HepG2 (cell line): Measurements from ENCODE around the gene TARS3. TPM values are rescaled to one million over a fixed set of nuclear protein-coding genes. Genes with fewer than 3 reads are reported as not detected.
A peak's percentile ranks its signal among the peaks of the same experiment; 100 is the strongest.

Experiments
- AGO2 ChIP-seq: fragments of 200-400 bp; formaldehyde crosslinking; optimal IDR thresholded peaks from 2 replicates; pipeline ENCODE3; 2017; ENCODE audit warnings: mild to moderate bottlenecking, low read depth, low read length, moderate library complexity
- ATF1 ChIP-seq: IDR thresholded peaks from 2 replicates; pipeline ENCODE4 v1.6.1; 2016; ENCODE audit warnings: mild to moderate bottlenecking, control low read depth
- CCAR2 ChIP-seq: fragments of 200-400 bp; formaldehyde crosslinking; optimal IDR thresholded peaks from 2 replicates; pipeline ENCODE3; 2018; ENCODE audit warnings: low read depth, mild to moderate bottlenecking, low read length, moderate library complexity
- DBP ChIP-seq: sonication (generic); formaldehyde crosslinking; IDR thresholded peaks from 2 replicates; pipeline ENCODE4 v1.4.0; 2020; ENCODE audit warnings: missing genetic modification reagents; ENCODE audit errors: not compliant biosample characterization
- DNMT3B ChIP-seq: conservative IDR thresholded peaks from 2 replicates; pipeline ENCODE4 v1.6.1; 2016; ENCODE audit warnings: missing biosample characterization, control low read depth
- ELF4 ChIP-seq: sonication (generic); formaldehyde crosslinking; IDR thresholded peaks from 2 replicates; pipeline ENCODE4 v1.5.0; 2020; ENCODE audit warnings: missing genetic modification reagents, mild to moderate bottlenecking, moderate library complexity, borderline replicate concordance
- FOXA1 ChIP-seq, 2 experiments: fragments of 450-650 bp in 1 of 2; sonication (generic) in 1 of 2; formaldehyde crosslinking in 1 of 2; IDR thresholded peaks; 2 replicates each; pipeline versions ENCODE4 v1.4.0 to v1.6.1; 2016 to 2020; ENCODE audit warnings: missing genetic modification reagents in 1 of 2
- GTF3A ChIP-seq: sonication (generic); formaldehyde crosslinking; conservative IDR thresholded peaks from 2 replicates; pipeline ENCODE4 v1.4.0; 2020; ENCODE audit warnings: mild to moderate bottlenecking, missing genetic modification reagents
- HDAC1 ChIP-seq: sonication (generic); formaldehyde crosslinking; IDR thresholded peaks from 2 replicates; pipeline ENCODE4 v1.5.1; 2020; ENCODE audit warnings: mild to moderate bottlenecking, missing genetic modification reagents
- MLLT10 ChIP-seq: sonication (generic); formaldehyde crosslinking; IDR thresholded peaks from 2 replicates; pipeline ENCODE4 v1.4.0; 2020; ENCODE audit warnings: missing genetic modification reagents
- MLX ChIP-seq: IDR thresholded peaks from 2 replicates; pipeline ENCODE4 v1.6.1; 2016
- NR2F2 ChIP-seq: IDR thresholded peaks from 2 replicates; pipeline ENCODE4 v1.6.1; 2012; ENCODE audit warnings: low read depth, inconsistent platforms, borderline replicate concordance
- ZBTB3 ChIP-seq: sonication (generic); formaldehyde crosslinking; IDR thresholded peaks from 2 replicates; pipeline ENCODE4 v1.4.0; 2020; ENCODE audit warnings: low read depth, mild to moderate bottlenecking, moderate library complexity, missing genetic modification reagents, borderline replicate concordance
- ZBTB42 ChIP-seq: sonication (generic); formaldehyde crosslinking; IDR thresholded peaks from 2 replicates; pipeline ENCODE4 v1.5.0; 2020; ENCODE audit warnings: mild to moderate bottlenecking, missing genetic modification reagents
- ZFAT ChIP-seq: sonication (generic); formaldehyde crosslinking; conservative IDR thresholded peaks from 2 replicates; pipeline ENCODE4 v1.8.1; 2023; ENCODE audit warnings: missing genetic modification reagents, inconsistent platforms
- ZFYVE20 ChIP-seq: sonication (generic); formaldehyde crosslinking; IDR thresholded peaks from 2 replicates; pipeline ENCODE4 v1.8.0; 2023; ENCODE audit warnings: low read depth, mild to moderate bottlenecking, moderate library complexity, missing genetic modification reagents, borderline replicate concordance
- ZNF382 ChIP-seq: sonication (generic); formaldehyde crosslinking; IDR thresholded peaks from 2 replicates; pipeline ENCODE4 v1.5.0; 2020; ENCODE audit warnings: missing genetic modification reagents, mild to moderate bottlenecking, borderline replicate concordance
- ZNF432 ChIP-seq: sonication (generic); formaldehyde crosslinking; IDR thresholded peaks from 2 replicates; pipeline ENCODE4 v1.5.0; 2020; ENCODE audit warnings: missing genetic modification reagents, mild to moderate bottlenecking, borderline replicate concordance
- ZNF550 ChIP-seq: sonication (generic); formaldehyde crosslinking; IDR thresholded peaks from 2 replicates; pipeline ENCODE4 v1.4.0; 2020; ENCODE audit warnings: mild to moderate bottlenecking, missing genetic modification reagents, borderline replicate concordance
- ZNF558 ChIP-seq: sonication (generic); formaldehyde crosslinking; IDR thresholded peaks from 2 replicates; pipeline ENCODE4 v1.9.0; 2022; ENCODE audit warnings: mild to moderate bottlenecking, missing genetic modification reagents, borderline replicate concordance
- ZNF567 ChIP-seq: sonication (generic); formaldehyde crosslinking; IDR thresholded peaks from 2 replicates; pipeline ENCODE4 v1.8.1; 2023; ENCODE audit warnings: mild to moderate bottlenecking, missing genetic modification reagents, borderline replicate concordance
- ZNF737 ChIP-seq: sonication (generic); formaldehyde crosslinking; IDR thresholded peaks from 2 replicates; pipeline ENCODE4 v1.5.0; 2020; ENCODE audit warnings: missing genetic modification reagents, mild to moderate bottlenecking, borderline replicate concordance
- polyA plus RNA-seq, 8 experiments: library from polyadenylated mRNA; depleted of rRNA in 3 of 8; stranded (reverse) in 7 of 8; unstranded in 1 of 8; fragments of >200 nt; fragmentation: Illumina TruSeq in 4 of 8; extraction: Trizol in 4 of 8; gene quantifications; 2 replicates each; pipeline versions ENCODE4 v1.2.1 to v1.2.3, GENCODE V29; 2011 to 2016; ENCODE audit warnings: low read depth in 4 of 8, missing spikeins in 1 of 8, mixed read lengths in 1 of 8; ENCODE audit not compliant: insufficient read depth in 1 of 8
- total RNA-seq, 5 experiments: library from RNA; depleted of rRNA; stranded (reverse); fragments of >200 nt; fragmentation: Illumina TruSeq; extraction: Trizol; gene quantifications; 2 replicates each; pipeline ENCODE4 v1.2.3, GENCODE V29; 2016; ENCODE audit warnings: low read depth in 1 of 5
- TF ChIP-seq, protein P1 (sequence below): sonication (generic); formaldehyde crosslinking; IDR thresholded peaks from 2 replicates; pipeline ENCODE4 v1.4.0; 2020; ENCODE audit warnings: low read depth, mild to moderate bottlenecking, missing genetic modification reagents
- TF ChIP-seq, protein P2 (sequence below): fragments of 450-650 bp; IDR thresholded peaks from 2 replicates; pipeline ENCODE4 v1.6.1; 2017
- TF ChIP-seq, protein P3 (sequence below): sonication (generic); formaldehyde crosslinking; IDR thresholded peaks from 2 replicates; pipeline ENCODE4 v1.5.0; 2020; ENCODE audit warnings: missing genetic modification reagents

TARS3 gene
- total and polyA plus RNA-seq, 2 of the 13 experiments (the other 11 are each of a cell fraction or from before 2014, with no cell fraction given): 4.1 to 11.7 TPM

- TF ChIP-seq DBP (CRISPR knock-in tag) (no peak), HDAC1 (CRISPR knock-in tag) (0 out of 2 replicates have a peak, but pooled peaks have one; percentile 19), CCAR2 (no peak), ELF4 (CRISPR knock-in tag) (no peak), ZBTB3 (CRISPR knock-in tag) (no peak), ZNF382 (CRISPR knock-in tag) (no peak), AGO2 (no peak), NR2F2 (no peak), ATF1 (CRISPR knock-in tag) (no peak), ZNF567 (CRISPR knock-in tag) (no peak), ZNF737 (CRISPR knock-in tag) (no peak), FOXA1 (IDR thresholded peaks at IDR 0.05) (no peak), FOXA1 (CRISPR knock-in tag; IDR thresholded peaks at IDR 0.05) (no peak), ZNF432 (CRISPR knock-in tag) (no peak), ZFYVE20 (no peak), ZBTB42 (CRISPR knock-in tag) (no peak), GTF3A (no peak), ZNF550 (no peak), MLLT10 (CRISPR knock-in tag) (no peak), ZNF558 (peak; percentile 30; the same call in 1 of the 2 replicates), DNMT3B (CRISPR knock-in tag) (no peak), ZFAT (CRISPR knock-in tag) (no peak), MLX (CRISPR knock-in tag) (peak; percentile 89)
- TF ChIP-seq, protein P1, sequence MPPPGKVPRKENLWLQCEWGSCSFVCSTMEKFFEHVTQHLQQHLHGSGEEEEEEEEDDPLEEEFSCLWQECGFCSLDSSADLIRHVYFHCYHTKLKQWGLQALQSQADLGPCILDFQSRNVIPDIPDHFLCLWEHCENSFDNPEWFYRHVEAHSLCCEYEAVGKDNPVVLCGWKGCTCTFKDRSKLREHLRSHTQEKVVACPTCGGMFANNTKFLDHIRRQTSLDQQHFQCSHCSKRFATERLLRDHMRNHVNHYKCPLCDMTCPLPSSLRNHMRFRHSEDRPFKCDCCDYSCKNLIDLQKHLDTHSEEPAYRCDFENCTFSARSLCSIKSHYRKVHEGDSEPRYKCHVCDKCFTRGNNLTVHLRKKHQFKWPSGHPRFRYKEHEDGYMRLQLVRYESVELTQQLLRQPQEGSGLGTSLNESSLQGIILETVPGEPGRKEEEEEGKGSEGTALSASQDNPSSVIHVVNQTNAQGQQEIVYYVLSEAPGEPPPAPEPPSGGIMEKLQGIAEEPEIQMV (CRISPR knock-in tag): no peak
- TF ChIP-seq, protein P2, sequence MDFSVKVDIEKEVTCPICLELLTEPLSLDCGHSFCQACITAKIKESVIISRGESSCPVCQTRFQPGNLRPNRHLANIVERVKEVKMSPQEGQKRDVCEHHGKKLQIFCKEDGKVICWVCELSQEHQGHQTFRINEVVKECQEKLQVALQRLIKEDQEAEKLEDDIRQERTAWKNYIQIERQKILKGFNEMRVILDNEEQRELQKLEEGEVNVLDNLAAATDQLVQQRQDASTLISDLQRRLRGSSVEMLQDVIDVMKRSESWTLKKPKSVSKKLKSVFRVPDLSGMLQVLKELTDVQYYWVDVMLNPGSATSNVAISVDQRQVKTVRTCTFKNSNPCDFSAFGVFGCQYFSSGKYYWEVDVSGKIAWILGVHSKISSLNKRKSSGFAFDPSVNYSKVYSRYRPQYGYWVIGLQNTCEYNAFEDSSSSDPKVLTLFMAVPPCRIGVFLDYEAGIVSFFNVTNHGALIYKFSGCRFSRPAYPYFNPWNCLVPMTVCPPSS: no peak
- TF ChIP-seq, protein P3, sequence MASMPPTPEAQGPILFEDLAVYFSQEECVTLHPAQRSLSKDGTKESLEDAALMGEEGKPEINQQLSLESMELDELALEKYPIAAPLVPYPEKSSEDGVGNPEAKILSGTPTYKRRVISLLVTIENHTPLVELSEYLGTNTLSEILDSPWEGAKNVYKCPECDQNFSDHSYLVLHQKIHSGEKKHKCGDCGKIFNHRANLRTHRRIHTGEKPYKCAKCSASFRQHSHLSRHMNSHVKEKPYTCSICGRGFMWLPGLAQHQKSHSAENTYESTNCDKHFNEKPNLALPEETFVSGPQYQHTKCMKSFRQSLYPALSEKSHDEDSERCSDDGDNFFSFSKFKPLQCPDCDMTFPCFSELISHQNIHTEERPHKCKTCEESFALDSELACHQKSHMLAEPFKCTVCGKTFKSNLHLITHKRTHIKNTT (CRISPR knock-in tag): no peak
These were observed 110.9 kb downstream of the TARS3 start (continued) for GRCh38 chr15:101613130-101614000.
